ENCODE results near the gene PER2.

PER2 gene

GRCh38 chr2:238320648-238321281, 32.4 kb upstream of the PER2 start:
- no peak overlapping the region for H3K27ac ChIP-seq
- no peak for TF ChIP-seq CTCF (conservative IDR thresholded peaks at IDR 0.05; ENCODE audit: low read depth, low read length)
- H3K79me2 ChIP-seq (ENCODE audit: insufficient read depth, low read depth) = no peaks in the 10 kb centered on the region
- 0 out of 2 replicates have a peak overlapping the region, but pooled peaks have one; percentile 22 for H2AFZ ChIP-seq (ENCODE audit: low read depth)
- no peaks in the 10 kb centered on the region for H4K20me1 ChIP-seq (ENCODE audit: insufficient read depth)
- no peak overlapping the region for H3K9ac ChIP-seq
- H3K4me2 ChIP-seq = peak overlapping the region; percentile 78
- no peaks in the 10 kb centered on the region for H3K27me3 ChIP-seq (ENCODE audit: insufficient read depth, low read depth)
- no peaks in the 10 kb centered on the region for H3K36me3 ChIP-seq (ENCODE audit: insufficient read depth)
- H3K4me3 ChIP-seq (IDR thresholded peaks at IDR 0.05; ENCODE audit: insufficient read depth, low read depth, low read length) = no peak overlapping the region
- H3K4me1 ChIP-seq (ENCODE audit: low read depth, poor library complexity, severe bottlenecking) = peaks cover 12% of the 10 kb centered on the region

DNA sequence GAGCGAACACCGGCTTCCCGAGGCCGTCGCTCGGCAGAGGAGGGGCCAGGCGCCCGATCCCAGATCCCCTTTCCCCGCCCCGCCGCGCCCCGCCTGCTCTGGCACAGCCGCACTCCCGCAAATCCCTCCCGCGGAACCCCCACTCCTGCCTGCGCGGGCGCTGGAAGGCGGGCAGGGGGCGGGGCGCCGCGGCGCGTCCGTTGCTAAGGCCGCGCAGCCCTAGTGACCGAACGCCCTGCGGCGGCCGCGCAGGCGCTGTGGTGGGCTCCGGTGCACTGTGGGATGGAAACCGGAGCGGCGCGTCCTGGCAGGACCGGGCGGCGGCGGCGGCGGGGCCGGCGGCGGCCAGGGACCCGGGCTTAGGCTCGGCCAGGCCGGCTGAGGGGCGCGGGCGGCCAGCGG, 31.8 kb upstream of the PER2 start, which contains the start of gene TRAF3IP1:
TSS of gene TRAF3IP1 (plus strand) at position 273 of the 402 bp plus-strand sequence. CDS start 145 bp downstream, outside the sequence.
- H3K27me3 ChIP-seq (ENCODE audit: insufficient read depth, low read depth) = no peaks in the 10 kb centered on the region
- H3K9ac ChIP-seq = no peak within 1 kb of the TSS; the same call in 1 of the 2 replicates
- H3K36me3 ChIP-seq (ENCODE audit: insufficient read depth) = no peaks in the 10 kb centered on the region
- no peak for TF ChIP-seq CTCF (conservative IDR thresholded peaks at IDR 0.05; ENCODE audit: low read depth, low read length)
- H4K20me1 ChIP-seq (ENCODE audit: insufficient read depth) = no peaks in the 10 kb centered on the region
- peak within 1 kb of the TSS; percentile 78 for H3K4me2 ChIP-seq
- H3K4me1 ChIP-seq (ENCODE audit: low read depth, poor library complexity, severe bottlenecking) = peaks cover 12% of the 10 kb centered on the region
- H3K79me2 ChIP-seq (ENCODE audit: insufficient read depth, low read depth) = no peaks in the 10 kb centered on the region
- H2AFZ ChIP-seq (ENCODE audit: low read depth) = peak within 1 kb of the TSS; percentile 92
- H3K4me3 ChIP-seq (IDR thresholded peaks at IDR 0.05; ENCODE audit: insufficient read depth, low read depth, low read length) = no peak within 1 kb of the TSS
- H3K27ac ChIP-seq = no peak within 1 kb of the TSS

- Histone ChIP-seq H3K4me2 (no peak overlapping the region), H3K9ac (no peak overlapping the region), H2AFZ (ENCODE audit: low read depth) (no peak overlapping the region), H3K79me2 (ENCODE audit: insufficient read depth, low read depth) (no peaks in the 10 kb centered on the region), H4K20me1 (ENCODE audit: insufficient read depth) (no peaks in the 10 kb centered on the region), H3K27ac (no peak overlapping the region), H3K4me3 (IDR thresholded peaks at IDR 0.05; ENCODE audit: insufficient read depth, low read depth, low read length) (no peak overlapping the region), H3K36me3 (ENCODE audit: insufficient read depth) (no peaks in the 10 kb centered on the region), H3K27me3 (ENCODE audit: insufficient read depth, low read depth) (no peaks in the 10 kb centered on the region), H3K4me1 (ENCODE audit: low read depth, poor library complexity, severe bottlenecking) (peaks cover 7% of the 10 kb centered on the region)
- no peak for TF ChIP-seq CTCF (conservative IDR thresholded peaks at IDR 0.05; ENCODE audit: low read depth, low read length)
These were observed 26.7 kb upstream of the PER2 start for GRCh38 chr2:238315031-238315595.

DNA sequence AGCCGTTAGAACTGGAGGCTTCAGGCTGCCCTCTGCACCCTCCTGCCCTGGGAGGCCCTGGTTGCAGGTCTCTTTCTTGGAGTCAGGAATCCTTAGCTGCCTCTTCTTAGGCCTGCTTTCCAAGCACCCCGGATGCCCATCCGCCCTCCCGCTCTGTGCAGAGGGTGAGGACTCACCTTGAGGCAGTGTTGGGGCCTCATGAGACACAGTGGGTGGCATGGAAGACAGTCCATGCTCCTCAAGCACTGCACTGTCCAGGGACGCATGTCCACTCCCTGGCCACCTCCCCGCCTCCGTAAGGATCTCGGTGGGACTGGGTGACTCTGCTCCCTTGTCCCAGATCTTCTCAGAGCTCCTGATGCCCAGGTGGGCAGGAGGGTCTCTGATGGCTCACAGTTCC, 26.2 kb upstream of the PER2 start:
- Histone ChIP-seq H4K20me1 (ENCODE audit: insufficient read depth) (no peaks in the 10 kb centered on the region), H3K9ac (no peak overlapping the region)

More for the DNA sequence above, 26.2 kb upstream of the PER2 start:
- H3K27ac ChIP-seq = no peak overlapping the region
- H2AFZ ChIP-seq (ENCODE audit: low read depth) = no peak overlapping the region
- TF ChIP-seq CTCF (conservative IDR thresholded peaks at IDR 0.05; ENCODE audit: low read depth, low read length) = no peak
- H3K36me3 ChIP-seq (ENCODE audit: insufficient read depth) = no peaks in the 10 kb centered on the region
- H3K4me3 ChIP-seq (IDR thresholded peaks at IDR 0.05; ENCODE audit: insufficient read depth, low read depth, low read length) = no peak overlapping the region
- H3K4me1 ChIP-seq (ENCODE audit: low read depth, poor library complexity, severe bottlenecking) = peaks cover 4% of the 10 kb centered on the region
- H3K79me2 ChIP-seq (ENCODE audit: insufficient read depth, low read depth) = no peaks in the 10 kb centered on the region
- no peaks in the 10 kb centered on the region for H3K27me3 ChIP-seq (ENCODE audit: insufficient read depth, low read depth)
- H3K4me2 ChIP-seq = no peak overlapping the region

All from KMS-11 (cell line).